ENCODE results near the gene POPDC2.

DNA sequence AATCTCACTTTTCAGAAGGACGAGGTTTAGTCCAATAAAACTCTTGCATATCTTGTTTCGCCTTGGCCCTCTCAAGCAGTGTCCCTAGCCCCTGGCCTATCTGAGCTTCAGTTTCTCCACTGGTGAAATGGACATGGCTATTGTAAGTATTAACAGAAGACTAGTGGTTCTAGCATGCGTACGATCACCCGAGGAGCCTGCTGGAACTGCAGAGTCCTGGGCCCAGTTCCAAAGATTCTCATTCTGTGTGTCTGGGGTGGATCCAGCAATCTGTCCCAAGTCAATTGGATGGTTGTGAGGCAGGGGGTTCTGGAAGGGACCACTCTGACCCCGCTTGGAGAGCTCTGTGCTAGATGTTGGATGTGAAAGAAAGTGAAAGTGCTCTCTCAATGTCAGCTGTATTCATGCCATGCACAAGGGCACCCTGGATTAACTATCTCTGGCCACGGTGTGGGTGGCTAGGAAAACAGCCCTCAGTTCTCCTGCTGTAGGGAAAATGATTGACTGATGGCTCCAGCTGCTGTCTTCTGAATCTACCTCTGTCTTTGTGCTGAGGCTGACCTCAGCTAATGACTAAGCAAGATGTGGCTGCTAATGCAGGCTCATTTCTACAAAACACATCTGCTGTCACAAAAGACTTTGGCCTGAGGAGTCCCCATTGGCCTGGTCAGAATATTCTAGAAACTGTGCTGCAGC lies 64.6 kb downstream of the POPDC2 start:
- TF ChIP-seq GATA2 (IDR thresholded peaks at IDR 0.05; ENCODE audit: low read depth, low read length) (no peak), GATA3 (IDR thresholded peaks at IDR 0.05; ENCODE audit: low read depth, low read length) (no peak)
